ENCODE measurements around the gene SAMD4A. TPM values are rescaled to one million over a fixed set of nuclear protein-coding genes. Genes with fewer than 3 reads are reported as not detected.

The SAMD4A gene
- total and polyA plus RNA-seq, 2 donors (not counting 1 experiment from before 2014, with no cell fraction given): 9.3 to 39.8 TPM

GRCh38 chr14:54582334-54582733 is 15.4 kb downstream of the SAMD4A start:
- Histone ChIP-seq H3K36me3 (ENCODE audit: control insufficient read depth, insufficient read depth, low read length) (peaks cover 2% of the 10 kb centered on the region), H4K20me1 (ENCODE audit: control insufficient read depth, extremely low read depth, insufficient read depth, low read length) (no peaks in the 10 kb centered on the region), H3K4me3 (replicated peaks in 1 of 4; ENCODE audit: control extremely low read depth in 1 of 4, insufficient read depth in 1 of 4, low read depth in 3 of 4, low read length in 4 of 4) (no peak overlapping the region), H3K27ac (ENCODE audit: insufficient read depth, low read length) (no peak overlapping the region), H2AFZ (ENCODE audit: low read length) (no peak overlapping the region), H3K9ac (ENCODE audit: insufficient read depth, low read length) (no peak overlapping the region), H3K9me3 (ENCODE audit: control insufficient read depth, insufficient read depth, low read depth, low read length) (no peaks in the 10 kb centered on the region), H3K27me3 (ENCODE audit: control insufficient read depth, insufficient read depth, low read length) (no peaks in the 10 kb centered on the region), H3K79me2 (ENCODE audit: control insufficient read depth, insufficient read depth, low read length) (peaks cover 89% of the 10 kb centered on the region), H3K4me1 (ENCODE audit: control insufficient read depth, extremely low read depth, insufficient read depth, low read length) (peaks cover 13% of the 10 kb centered on the region), H3K4me2 (ENCODE audit: extremely low read depth, insufficient read depth, low read length) (no peak overlapping the region)
- TF ChIP-seq EZH2 (IDR thresholded peaks at IDR 0.05; ENCODE audit: low read length, missing control alignments): no peak
- TF ChIP-seq CTCF (conservative IDR thresholded peaks at IDR 0.05 in 1 of 2, IDR thresholded peaks at IDR 0.05 in 1 of 2; ENCODE audit: low read depth in 1 of 2, low read length in 2 of 2): no peak
- DNase-seq (ENCODE audit: low read depth in 2 of 2): no peak

- TF ChIP-seq EZH2 (IDR thresholded peaks at IDR 0.05; ENCODE audit: low read length, missing control alignments): no peak
- no peak for TF ChIP-seq CTCF (conservative IDR thresholded peaks at IDR 0.05 in 1 of 2, IDR thresholded peaks at IDR 0.05 in 1 of 2; ENCODE audit: low read depth in 1 of 2, low read length in 2 of 2)
- H3K4me1 ChIP-seq (ENCODE audit: control insufficient read depth, extremely low read depth, insufficient read depth, low read length): peaks cover 5% of the 10 kb centered on the region
- no peak overlapping the region for H3K9ac ChIP-seq (ENCODE audit: insufficient read depth, low read length)
- H4K20me1 ChIP-seq (ENCODE audit: control insufficient read depth, extremely low read depth, insufficient read depth, low read length): no peaks in the 10 kb centered on the region
- H3K4me3 ChIP-seq (replicated peaks in 1 of 4; ENCODE audit: control extremely low read depth in 1 of 4, insufficient read depth in 1 of 4, low read depth in 3 of 4, low read length in 4 of 4): no peak overlapping the region
- no peaks in the 10 kb centered on the region for H3K27me3 ChIP-seq (ENCODE audit: control insufficient read depth, insufficient read depth, low read length)
- H3K79me2 ChIP-seq (ENCODE audit: control insufficient read depth, insufficient read depth, low read length): peaks cover 88% of the 10 kb centered on the region
- no peaks in the 10 kb centered on the region for H3K9me3 ChIP-seq (ENCODE audit: control insufficient read depth, insufficient read depth, low read depth, low read length)
- H3K27ac ChIP-seq (ENCODE audit: insufficient read depth, low read length): no peak overlapping the region
- H3K36me3 ChIP-seq (ENCODE audit: control insufficient read depth, insufficient read depth, low read length): no peaks in the 10 kb centered on the region
- no peak overlapping the region for H3K4me2 ChIP-seq (ENCODE audit: extremely low read depth, insufficient read depth, low read length)
- no peak overlapping the region for H2AFZ ChIP-seq (ENCODE audit: low read length)
- DNase-seq (ENCODE audit: low read depth in 2 of 2): peak in 1 of 2 donors; percentile 66
Observed at GRCh38 chr14:54584097-54584496, 17.2 kb downstream of the SAMD4A start.

GRCh38 chr14:54585214-54585613 is 18.3 kb downstream of the SAMD4A start:
- DNase-seq (ENCODE audit: low read depth in 2 of 2): no peak
- Histone ChIP-seq H4K20me1 (ENCODE audit: control insufficient read depth, extremely low read depth, insufficient read depth, low read length) (no peaks in the 10 kb centered on the region), H3K36me3 (ENCODE audit: control insufficient read depth, insufficient read depth, low read length) (no peaks in the 10 kb centered on the region)

More at GRCh38 chr14:54585214-54585613, 18.3 kb downstream of the SAMD4A start:
- Histone ChIP-seq H3K4me1 (ENCODE audit: control insufficient read depth, extremely low read depth, insufficient read depth, low read length) (peaks cover 7% of the 10 kb centered on the region), H3K9me3 (ENCODE audit: control insufficient read depth, insufficient read depth, low read depth, low read length) (no peaks in the 10 kb centered on the region), H3K27me3 (ENCODE audit: control insufficient read depth, insufficient read depth, low read length) (no peaks in the 10 kb centered on the region), H3K4me3 (replicated peaks in 1 of 4; ENCODE audit: control extremely low read depth in 1 of 4, insufficient read depth in 1 of 4, low read depth in 3 of 4, low read length in 4 of 4) (no peak overlapping the region), H3K79me2 (ENCODE audit: control insufficient read depth, insufficient read depth, low read length) (peaks cover 88% of the 10 kb centered on the region), H2AFZ (ENCODE audit: low read length) (no peak overlapping the region), H3K9ac (ENCODE audit: insufficient read depth, low read length) (no peak overlapping the region), H3K27ac (ENCODE audit: insufficient read depth, low read length) (no peak overlapping the region), H3K4me2 (ENCODE audit: extremely low read depth, insufficient read depth, low read length) (no peak overlapping the region)
- TF ChIP-seq CTCF (conservative IDR thresholded peaks at IDR 0.05 in 1 of 2, IDR thresholded peaks at IDR 0.05 in 1 of 2; ENCODE audit: low read depth in 1 of 2, low read length in 2 of 2) (no peak), EZH2 (IDR thresholded peaks at IDR 0.05; ENCODE audit: low read length, missing control alignments) (no peak)

All from fibroblast of lung (primary cell).